VCaP (cell line): ENCODE measurements around the gene APLP1.
"Not testable (repeated sequence)": the region's sequence is repeated elsewhere in the genome, so short reads cannot be mapped to it uniquely, and the experiment has no call there.

Source experiments
- H3K27ac ChIP-seq: fragments of 450-650 bp; 2 replicates; pipeline ENCODE4 v1.5.1; 2017
- TF ChIP-seq, protein P1 (sequence below): fragments of 450-650 bp; conservative IDR thresholded peaks from 2 replicates; pipeline ENCODE4 v1.5.1; 2017; ENCODE audit warnings: mild to moderate bottlenecking, moderate library complexity

The APLP1 gene

DNA sequence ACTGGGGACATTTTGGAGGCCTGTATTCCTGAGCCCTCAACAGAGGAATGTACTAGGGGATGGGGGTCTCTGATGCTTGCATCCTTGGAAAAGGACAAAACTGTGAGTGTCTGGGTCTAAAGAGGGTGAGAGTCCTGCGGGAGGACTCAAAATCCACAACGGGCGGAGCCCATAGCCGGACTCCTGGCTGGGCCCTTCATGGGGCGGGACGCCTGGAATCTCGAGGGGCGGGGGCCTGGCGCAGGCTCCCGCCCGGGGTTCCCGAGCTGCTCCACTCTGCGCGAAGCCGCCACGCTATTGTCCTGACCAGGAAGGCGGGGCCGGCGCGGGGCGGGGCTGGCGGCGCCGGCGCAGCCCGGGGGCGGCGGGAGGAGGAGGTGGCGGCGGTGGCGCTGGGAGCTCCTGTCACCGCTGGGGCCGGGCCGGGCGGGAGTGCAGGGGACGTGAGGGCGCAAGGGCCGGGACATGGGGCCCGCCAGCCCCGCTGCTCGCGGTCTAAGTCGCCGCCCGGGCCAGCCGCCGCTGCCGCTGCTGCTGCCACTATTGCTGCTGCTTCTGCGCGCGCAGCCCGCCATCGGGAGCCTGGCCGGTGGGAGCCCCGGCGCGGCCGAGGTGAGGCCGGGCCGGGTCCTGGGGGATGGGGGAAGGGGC is at the start of gene APLP1:
Gene APLP1, plus strand, starts transcription at position 403 of the 651 bp plus-strand sequence. Its CDS starts 63 bp downstream, at position 466.
- TF ChIP-seq, protein P1, sequence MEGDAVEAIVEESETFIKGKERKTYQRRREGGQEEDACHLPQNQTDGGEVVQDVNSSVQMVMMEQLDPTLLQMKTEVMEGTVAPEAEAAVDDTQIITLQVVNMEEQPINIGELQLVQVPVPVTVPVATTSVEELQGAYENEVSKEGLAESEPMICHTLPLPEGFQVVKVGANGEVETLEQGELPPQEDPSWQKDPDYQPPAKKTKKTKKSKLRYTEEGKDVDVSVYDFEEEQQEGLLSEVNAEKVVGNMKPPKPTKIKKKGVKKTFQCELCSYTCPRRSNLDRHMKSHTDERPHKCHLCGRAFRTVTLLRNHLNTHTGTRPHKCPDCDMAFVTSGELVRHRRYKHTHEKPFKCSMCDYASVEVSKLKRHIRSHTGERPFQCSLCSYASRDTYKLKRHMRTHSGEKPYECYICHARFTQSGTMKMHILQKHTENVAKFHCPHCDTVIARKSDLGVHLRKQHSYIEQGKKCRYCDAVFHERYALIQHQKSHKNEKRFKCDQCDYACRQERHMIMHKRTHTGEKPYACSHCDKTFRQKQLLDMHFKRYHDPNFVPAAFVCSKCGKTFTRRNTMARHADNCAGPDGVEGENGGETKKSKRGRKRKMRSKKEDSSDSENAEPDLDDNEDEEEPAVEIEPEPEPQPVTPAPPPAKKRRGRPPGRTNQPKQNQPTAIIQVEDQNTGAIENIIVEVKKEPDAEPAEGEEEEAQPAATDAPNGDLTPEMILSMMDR, result no peak; the same call in 1 of the 2 replicates
- H3K27ac ChIP-seq, result peak within 1 kb of the TSS; percentile 52

DNA sequence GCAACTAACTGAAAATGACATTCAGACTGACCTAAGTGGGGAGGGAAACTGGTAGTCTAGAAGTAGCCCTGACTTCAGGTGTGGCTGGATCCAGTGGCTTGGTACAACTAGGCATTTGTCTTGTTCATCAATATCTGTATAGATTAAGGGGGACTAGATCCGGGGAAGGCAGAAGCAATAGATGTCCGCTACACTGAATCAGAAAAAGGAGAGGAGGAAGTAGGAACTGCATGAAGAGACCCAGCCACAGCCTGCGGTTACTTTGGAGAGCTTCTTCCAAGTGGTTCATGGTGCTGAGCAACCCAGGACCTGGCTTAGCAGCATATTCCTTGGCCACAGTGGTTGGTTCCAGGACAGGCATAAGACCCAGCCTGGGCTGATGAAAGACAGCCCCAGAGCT is 45.8 kb upstream of the APLP1 start:
- H3K27ac ChIP-seq, result no peak overlapping the region
- TF ChIP-seq, protein P1, result no peak

DNA sequence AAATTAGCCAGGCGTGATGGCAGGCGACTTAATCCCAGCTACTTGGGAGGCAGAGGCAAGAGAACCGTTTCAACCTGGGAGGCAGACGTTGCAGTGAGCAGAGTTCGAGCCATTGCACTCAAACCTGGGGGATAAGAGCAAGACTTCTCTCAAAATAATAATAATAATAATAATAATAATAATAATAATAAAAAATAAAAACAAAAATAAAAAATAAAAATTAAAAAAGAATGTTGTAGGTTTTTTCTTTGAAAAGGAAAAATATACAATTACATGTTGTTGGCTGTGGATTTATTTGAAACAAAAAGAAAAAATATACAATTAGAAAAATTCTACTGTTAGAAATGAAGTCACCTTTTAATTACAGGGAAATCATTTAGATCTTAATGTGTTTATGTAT is 44.2 kb upstream of the APLP1 start:
- TF ChIP-seq, protein P1, result no peak
- no peak overlapping the region for H3K27ac ChIP-seq

DNA sequence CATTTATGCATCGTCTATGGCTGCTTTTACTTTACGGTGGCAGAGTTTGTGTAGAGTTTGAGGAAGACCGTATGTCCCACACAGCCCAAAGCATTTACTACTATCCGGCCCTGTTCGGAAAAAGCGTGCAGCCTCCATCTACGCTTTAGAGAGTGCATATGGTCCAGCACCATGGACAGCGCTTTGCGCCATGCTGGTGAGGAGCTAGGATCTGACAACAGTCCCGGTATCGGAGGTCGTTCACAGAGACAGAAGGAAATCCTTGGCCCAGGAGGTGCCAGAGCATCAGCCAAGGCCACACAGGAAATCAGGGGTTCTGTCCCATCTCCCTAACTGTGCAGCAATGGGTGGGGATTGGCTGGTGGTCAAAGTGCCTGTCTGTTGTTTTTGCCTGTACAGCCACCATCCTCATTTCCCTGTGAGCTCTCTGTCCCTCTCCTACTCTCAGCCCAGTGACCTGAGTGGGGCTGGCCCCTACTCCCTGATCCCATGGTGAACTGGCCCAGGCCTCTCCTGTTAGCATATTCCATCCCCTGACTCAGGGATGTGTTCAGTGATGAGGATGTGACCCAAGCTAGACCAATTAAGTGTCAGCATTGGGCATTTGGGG is 39.6 kb upstream of the APLP1 start:
- TF ChIP-seq, protein P1, result no peak
- H3K27ac ChIP-seq, result no peak overlapping the region

DNA sequence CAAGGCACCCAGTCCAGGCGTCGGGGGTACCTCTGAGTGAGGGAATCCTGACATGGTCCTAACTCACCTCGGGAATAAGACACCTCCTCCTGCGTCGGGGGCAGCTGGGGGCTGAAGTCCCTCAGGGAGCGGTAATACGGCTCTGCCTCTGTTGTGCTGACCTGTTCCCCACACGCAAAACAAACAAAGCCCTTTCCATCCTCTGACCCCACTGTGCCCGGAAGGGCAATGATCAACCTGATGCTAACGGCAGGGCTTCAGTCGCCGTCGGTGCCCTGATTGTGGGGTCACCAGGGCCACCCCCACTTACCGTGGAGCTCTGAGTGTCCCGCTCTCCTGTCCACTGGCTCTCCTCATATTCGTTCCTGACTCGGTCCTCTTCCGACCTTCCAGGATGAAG is 37.4 kb upstream of the APLP1 start:
- TF ChIP-seq, protein P1, result no peak
- no peak overlapping the region for H3K27ac ChIP-seq

DNA sequence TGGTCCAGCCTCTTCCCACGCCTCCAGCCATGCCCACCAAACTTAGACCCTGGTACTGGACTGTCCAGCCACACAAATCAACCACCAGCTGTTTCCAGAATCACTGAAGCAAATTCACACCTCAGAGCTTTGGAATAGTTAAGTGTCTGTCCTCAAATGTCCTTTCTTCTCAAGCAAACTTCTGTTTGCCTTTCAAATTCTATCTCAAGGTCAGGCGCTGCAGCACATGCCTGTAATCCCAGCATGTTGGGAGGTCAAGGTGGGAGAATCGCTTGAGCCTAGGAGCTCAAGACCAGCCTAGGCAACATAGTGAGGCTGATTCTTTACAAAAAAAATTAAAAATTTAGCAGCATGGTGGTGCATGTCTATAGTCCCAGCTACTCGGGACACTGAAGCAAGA is 36.3 kb upstream of the APLP1 start:
- H3K27ac ChIP-seq, result no peak overlapping the region
- TF ChIP-seq, protein P1, result no peak

DNA sequence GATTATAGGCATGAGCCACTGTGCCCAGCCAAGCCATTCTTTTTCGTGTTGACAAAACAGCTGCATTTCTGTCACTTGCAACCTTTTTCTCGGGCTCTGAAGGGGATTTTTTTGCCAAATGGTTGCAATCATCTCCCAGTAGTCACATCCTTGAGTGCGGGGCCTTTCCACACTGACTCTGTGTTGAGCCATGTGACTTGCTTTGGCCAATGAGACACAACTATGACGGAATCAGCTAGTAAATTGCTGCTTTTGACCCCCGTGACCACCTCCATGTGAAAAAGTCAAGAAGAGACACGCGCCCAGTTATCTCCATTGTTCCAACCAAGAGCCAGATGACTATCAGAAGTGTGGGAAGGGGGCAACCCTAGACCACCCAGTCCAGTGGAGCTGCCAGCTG is 34.4 kb upstream of the APLP1 start:
- TF ChIP-seq, protein P1, result no peak
- H3K27ac ChIP-seq, result no peak overlapping the region

DNA sequence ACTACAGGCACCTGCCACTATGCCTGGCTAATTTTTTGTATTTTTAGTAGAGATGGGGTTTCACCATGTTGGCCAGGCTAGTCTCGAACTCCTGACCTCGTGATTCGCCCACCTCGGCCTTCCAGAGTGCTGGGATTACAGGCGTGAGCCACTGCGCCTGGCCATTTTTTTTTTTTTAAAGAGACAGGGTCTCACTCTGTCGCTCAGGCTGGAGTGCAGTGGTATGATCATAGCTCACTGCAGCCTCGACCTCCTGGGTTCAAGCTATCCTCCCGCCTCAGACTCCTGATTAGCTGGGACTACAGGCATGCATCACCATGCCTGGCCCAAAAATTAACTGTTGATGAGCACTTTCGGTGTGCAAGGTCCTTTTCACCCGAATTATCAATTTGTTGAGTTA is 32.3 kb upstream of the APLP1 start:
- H3K27ac ChIP-seq, result not testable (repeated sequence)
